HG03175 (cell line): Measurements from ENCODE around the gene RRP9.
"Not testable (repeated sequence)": the region's sequence is repeated elsewhere in the genome, so short reads cannot be mapped to it uniquely, and the experiment has no call there.

ENCODE experiments used
- ATAC-seq: cut with Tn5 transposase; IDR thresholded peaks from one replicate; pipeline ENCODE4 v1.9.1; 2021; ENCODE audit warnings: mild to moderate bottlenecking, moderate library complexity; ENCODE audit not compliant: unreplicated experiment

RRP9 gene

GRCh38 chr3:51904034-51904823 is 37.5 kb downstream of the RRP9 start:
- ATAC-seq, result no peak

GRCh38 chr3:51902361-51902760 is 39.3 kb downstream of the RRP9 start:
- ATAC-seq, result not testable (repeated sequence)

GRCh38 chr3:51900043-51900442 is 41.7 kb downstream of the RRP9 start:
- ATAC-seq, result not testable (repeated sequence)

- ATAC-seq, result no peak
Observed at GRCh38 chr3:51897391-51897790, 44.3 kb downstream of the RRP9 start.

- ATAC-seq, result no peak
Observed at GRCh38 chr3:51896607-51897305, 44.9 kb downstream of the RRP9 start.

GRCh38 chr3:51894939-51895338 is 46.8 kb downstream of the RRP9 start:
- no peak for ATAC-seq

GRCh38 chr3:51894391-51894790 is 47.3 kb downstream of the RRP9 start:
- ATAC-seq, result no peak

GRCh38 chr3:51891242-51892039 is 50.3 kb downstream of the RRP9 start:
- ATAC-seq, result no peak

- no peak for ATAC-seq
Observed at GRCh38 chr3:51888463-51889105, 53.1 kb downstream of the RRP9 start.

GRCh38 chr3:51887620-51888019 is 54.1 kb downstream of the RRP9 start:
- no peak for ATAC-seq

- ATAC-seq, result no peak
Observed at GRCh38 chr3:51886447-51886846, 55.3 kb downstream of the RRP9 start.
